ENCODE measurements around the gene PLCB4.

The PLCB4 gene

GRCh38 chr20:9122571-9122970 is 53.7 kb downstream of the PLCB4 start:
- no peaks in the 10 kb centered on the region for H3K4me1 ChIP-seq (ENCODE audit: control insufficient read depth in 1 of 2, insufficient read depth in 2 of 2, low read length in 2 of 2)
- H3K23ac ChIP-seq (ENCODE audit: low read length): no peak overlapping the region
- H3K18ac ChIP-seq (ENCODE audit: low read length): no peak overlapping the region
- no peak overlapping the region for H3K4me2 ChIP-seq (ENCODE audit: low read length)
- no peaks in the 10 kb centered on the region for H3K36me3 ChIP-seq (ENCODE audit: control insufficient read depth in 1 of 2, insufficient read depth in 2 of 2, low read length in 2 of 2)
- H3K4me3 ChIP-seq (ENCODE audit: low read depth, low read length): no peak overlapping the region
- no peaks in the 10 kb centered on the region for H3K79me2 ChIP-seq (ENCODE audit: control insufficient read depth, insufficient read depth, low read length, poor library complexity)
- H3K9me3 ChIP-seq (ENCODE audit: insufficient read depth, low read depth, low read length): no peaks in the 10 kb centered on the region
- H3K79me1 ChIP-seq (ENCODE audit: low read length): no peaks in the 10 kb centered on the region
- H3K14ac ChIP-seq (ENCODE audit: low read length): no peak overlapping the region
- H2AFZ ChIP-seq (ENCODE audit: insufficient read depth, low read length, poor library complexity): no peak overlapping the region
- no peak overlapping the region for H2AK5ac ChIP-seq (ENCODE audit: low read length)
- H2BK12ac ChIP-seq (ENCODE audit: low read length): no peak overlapping the region
- no peak overlapping the region for H4K12ac ChIP-seq (ENCODE audit: low read depth, low read length)
- DNase-seq: no peak
- no peak overlapping the region for H2BK5ac ChIP-seq (ENCODE audit: low read depth, low read length, poor library complexity)
- H3K27ac ChIP-seq (ENCODE audit: low read depth, low read length): no peak overlapping the region
- no peaks in the 10 kb centered on the region for H3K27me3 ChIP-seq (ENCODE audit: insufficient read depth, low read length)
- no peak overlapping the region for H4K8ac ChIP-seq (ENCODE audit: low read depth, low read length)
- WGBS (ENCODE audit: extremely low coverage, insufficient coverage, insufficient read length): no CpG with 5 or more reads among the region's 2 CpGs
- no peak overlapping the region for H3K9ac ChIP-seq (ENCODE audit: low read length)
- no peak overlapping the region for H3K4ac ChIP-seq (ENCODE audit: low read depth, low read length)
- no peak overlapping the region for H4K91ac ChIP-seq (ENCODE audit: low read depth, low read length)
- H2BK120ac ChIP-seq (ENCODE audit: insufficient read depth, low read length, poor library complexity): no peak overlapping the region

- no peak overlapping the region for H4K12ac ChIP-seq (ENCODE audit: low read depth, low read length)
- no peak overlapping the region for H2BK5ac ChIP-seq (ENCODE audit: low read depth, low read length, poor library complexity)
- H3K4me3 ChIP-seq (ENCODE audit: low read depth, low read length): no peak overlapping the region
- H3K18ac ChIP-seq (ENCODE audit: low read length): no peak overlapping the region
- H3K9ac ChIP-seq (ENCODE audit: low read length): no peak overlapping the region
- H2BK12ac ChIP-seq (ENCODE audit: low read length): no peak overlapping the region
- no peaks in the 10 kb centered on the region for H3K9me3 ChIP-seq (ENCODE audit: insufficient read depth, low read depth, low read length)
- no peak overlapping the region for H3K23ac ChIP-seq (ENCODE audit: low read length)
- no peaks in the 10 kb centered on the region for H3K79me1 ChIP-seq (ENCODE audit: low read length)
- H3K27ac ChIP-seq (ENCODE audit: low read depth, low read length): no peak overlapping the region
- H2AFZ ChIP-seq (ENCODE audit: insufficient read depth, low read length, poor library complexity): no peak overlapping the region
- no peak overlapping the region for H3K4ac ChIP-seq (ENCODE audit: low read depth, low read length)
- no peak overlapping the region for H3K14ac ChIP-seq (ENCODE audit: low read length)
- no peak overlapping the region for H2AK5ac ChIP-seq (ENCODE audit: low read length)
- H4K91ac ChIP-seq (ENCODE audit: low read depth, low read length): no peak overlapping the region
- H3K36me3 ChIP-seq (ENCODE audit: control insufficient read depth in 1 of 2, insufficient read depth in 2 of 2, low read length in 2 of 2): no peaks in the 10 kb centered on the region
- H3K4me2 ChIP-seq (ENCODE audit: low read length): no peak overlapping the region
- H2BK120ac ChIP-seq (ENCODE audit: insufficient read depth, low read length, poor library complexity): no peak overlapping the region
- DNase-seq: no peak
- no peak overlapping the region for H4K8ac ChIP-seq (ENCODE audit: low read depth, low read length)
- H3K27me3 ChIP-seq (ENCODE audit: insufficient read depth, low read length): no peaks in the 10 kb centered on the region
- H3K4me1 ChIP-seq (ENCODE audit: control insufficient read depth in 1 of 2, insufficient read depth in 2 of 2, low read length in 2 of 2): no peaks in the 10 kb centered on the region
- no peaks in the 10 kb centered on the region for H3K79me2 ChIP-seq (ENCODE audit: control insufficient read depth, insufficient read depth, low read length, poor library complexity)
These were observed 57.6 kb downstream of the PLCB4 start for GRCh38 chr20:9126527-9126926.

- Histone ChIP-seq H2AK5ac (ENCODE audit: low read length) (no peak overlapping the region), H3K18ac (ENCODE audit: low read length) (no peak overlapping the region), H4K12ac (ENCODE audit: low read depth, low read length) (no peak overlapping the region), H3K4ac (ENCODE audit: low read depth, low read length) (no peak overlapping the region), H4K91ac (ENCODE audit: low read depth, low read length) (no peak overlapping the region), H3K27ac (ENCODE audit: low read depth, low read length) (no peak overlapping the region), H2AFZ (ENCODE audit: insufficient read depth, low read length, poor library complexity) (no peak overlapping the region), H2BK5ac (ENCODE audit: low read depth, low read length, poor library complexity) (no peak overlapping the region), H3K23ac (ENCODE audit: low read length) (no peak overlapping the region), H3K4me2 (ENCODE audit: low read length) (no peak overlapping the region), H4K8ac (ENCODE audit: low read depth, low read length) (no peak overlapping the region), H3K9me3 (ENCODE audit: insufficient read depth, low read depth, low read length) (no peaks in the 10 kb centered on the region), H3K79me2 (ENCODE audit: control insufficient read depth, insufficient read depth, low read length, poor library complexity) (no peaks in the 10 kb centered on the region), H3K9ac (ENCODE audit: low read length) (no peak overlapping the region), H3K14ac (ENCODE audit: low read length) (no peak overlapping the region), H2BK12ac (ENCODE audit: low read length) (no peak overlapping the region), H3K4me1 (ENCODE audit: control insufficient read depth in 1 of 2, insufficient read depth in 2 of 2, low read length in 2 of 2) (no peaks in the 10 kb centered on the region), H2BK120ac (ENCODE audit: insufficient read depth, low read length, poor library complexity) (no peak overlapping the region), H3K36me3 (ENCODE audit: control insufficient read depth in 1 of 2, insufficient read depth in 2 of 2, low read length in 2 of 2) (no peaks in the 10 kb centered on the region), H3K27me3 (ENCODE audit: insufficient read depth, low read length) (no peaks in the 10 kb centered on the region), H3K79me1 (ENCODE audit: low read length) (no peaks in the 10 kb centered on the region), H3K4me3 (ENCODE audit: low read depth, low read length) (no peak overlapping the region)
- DNase-seq: no peak
- no CpG with 5 or more reads among the region's 3 CpGs for WGBS (ENCODE audit: extremely low coverage, insufficient coverage, insufficient read length)
These were observed 59.7 kb downstream of the PLCB4 start for GRCh38 chr20:9128568-9128967.

GRCh38 chr20:9129756-9130155 is 60.9 kb downstream of the PLCB4 start:
- no peak for DNase-seq
- Histone ChIP-seq H4K91ac (ENCODE audit: low read depth, low read length) (no peak overlapping the region), H3K36me3 (ENCODE audit: control insufficient read depth in 1 of 2, insufficient read depth in 2 of 2, low read length in 2 of 2) (no peaks in the 10 kb centered on the region), H3K9ac (ENCODE audit: low read length) (no peak overlapping the region), H2BK12ac (ENCODE audit: low read length) (no peak overlapping the region), H4K8ac (ENCODE audit: low read depth, low read length) (no peak overlapping the region), H3K27ac (ENCODE audit: low read depth, low read length) (no peak overlapping the region), H3K23ac (ENCODE audit: low read length) (no peak overlapping the region), H3K79me1 (ENCODE audit: low read length) (no peaks in the 10 kb centered on the region), H3K27me3 (ENCODE audit: insufficient read depth, low read length) (no peaks in the 10 kb centered on the region), H3K14ac (ENCODE audit: low read length) (no peak overlapping the region), H2BK120ac (ENCODE audit: insufficient read depth, low read length, poor library complexity) (no peak overlapping the region), H2BK5ac (ENCODE audit: low read depth, low read length, poor library complexity) (no peak overlapping the region), H3K4ac (ENCODE audit: low read depth, low read length) (no peak overlapping the region), H3K4me3 (ENCODE audit: low read depth, low read length) (no peak overlapping the region), H3K9me3 (ENCODE audit: insufficient read depth, low read depth, low read length) (no peaks in the 10 kb centered on the region), H3K4me1 (ENCODE audit: control insufficient read depth in 1 of 2, insufficient read depth in 2 of 2, low read length in 2 of 2) (no peaks in the 10 kb centered on the region), H3K79me2 (ENCODE audit: control insufficient read depth, insufficient read depth, low read length, poor library complexity) (no peaks in the 10 kb centered on the region), H3K4me2 (ENCODE audit: low read length) (no peak overlapping the region), H3K18ac (ENCODE audit: low read length) (no peak overlapping the region), H2AK5ac (ENCODE audit: low read length) (no peak overlapping the region), H2AFZ (ENCODE audit: insufficient read depth, low read length, poor library complexity) (no peak overlapping the region), H4K12ac (ENCODE audit: low read depth, low read length) (no peak overlapping the region)
- WGBS (ENCODE audit: extremely low coverage, insufficient coverage, insufficient read length): no CpG with 5 or more reads among the region's 3 CpGs

- no peak overlapping the region for H3K14ac ChIP-seq (ENCODE audit: low read length)
- H2BK120ac ChIP-seq (ENCODE audit: insufficient read depth, low read length, poor library complexity): no peak overlapping the region
- no peak overlapping the region for H3K9ac ChIP-seq (ENCODE audit: low read length)
- H3K18ac ChIP-seq (ENCODE audit: low read length): no peak overlapping the region
- H2BK12ac ChIP-seq (ENCODE audit: low read length): no peak overlapping the region
- no CpG with 5 or more reads among the region's 1 CpG for WGBS (ENCODE audit: extremely low coverage, insufficient coverage, insufficient read length)
- no peak overlapping the region for H3K4ac ChIP-seq (ENCODE audit: low read depth, low read length)
- H3K4me2 ChIP-seq (ENCODE audit: low read length): no peak overlapping the region
- no peaks in the 10 kb centered on the region for H3K9me3 ChIP-seq (ENCODE audit: insufficient read depth, low read depth, low read length)
- no peak for DNase-seq
- H3K79me2 ChIP-seq (ENCODE audit: control insufficient read depth, insufficient read depth, low read length, poor library complexity): no peaks in the 10 kb centered on the region
- no peak overlapping the region for H4K8ac ChIP-seq (ENCODE audit: low read depth, low read length)
- H3K23ac ChIP-seq (ENCODE audit: low read length): no peak overlapping the region
- H3K79me1 ChIP-seq (ENCODE audit: low read length): no peaks in the 10 kb centered on the region
- H4K91ac ChIP-seq (ENCODE audit: low read depth, low read length): no peak overlapping the region
- H3K27ac ChIP-seq (ENCODE audit: low read depth, low read length): no peak overlapping the region
- H4K12ac ChIP-seq (ENCODE audit: low read depth, low read length): no peak overlapping the region
- no peaks in the 10 kb centered on the region for H3K4me1 ChIP-seq (ENCODE audit: control insufficient read depth in 1 of 2, insufficient read depth in 2 of 2, low read length in 2 of 2)
- H2AK5ac ChIP-seq (ENCODE audit: low read length): no peak overlapping the region
- H3K27me3 ChIP-seq (ENCODE audit: insufficient read depth, low read length): no peaks in the 10 kb centered on the region
- H3K36me3 ChIP-seq (ENCODE audit: control insufficient read depth in 1 of 2, insufficient read depth in 2 of 2, low read length in 2 of 2): no peaks in the 10 kb centered on the region
- no peak overlapping the region for H2AFZ ChIP-seq (ENCODE audit: insufficient read depth, low read length, poor library complexity)
- H2BK5ac ChIP-seq (ENCODE audit: low read depth, low read length, poor library complexity): no peak overlapping the region
- H3K4me3 ChIP-seq (ENCODE audit: low read depth, low read length): no peak overlapping the region
These were observed 61.6 kb downstream of the PLCB4 start for GRCh38 chr20:9130521-9130920.
